CD8-positive, alpha-beta memory T cell (primary cell): Measurements from ENCODE around the gene L3MBTL1. TPM values are rescaled to one million over a fixed set of nuclear protein-coding genes. Genes with fewer than 3 reads are reported as not detected.

Source experiments
- CTCF ChIA-PET: fragments of 350-600 bp; sonication (Branson Sonifier 250); formaldehyde crosslinking; loops from one replicate; lab custom pipeline; 2021; ENCODE audit warnings: antibody characterized with exemption; lab: Charles Lee
- POLR2A ChIA-PET: fragments of 350-600 bp; sonication (Branson Sonifier 250); formaldehyde crosslinking; loops from one replicate; lab custom pipeline; 2021; ENCODE audit warnings: antibody characterized with exemption; lab: Charles Lee
- DNase-seq, 5 donors: peaks; one replicate each; pipeline versions ENCODE4 v3.0.0 to v3.0.0-alpha.2; 2020 to 2022; ENCODE audit warnings: mixed read lengths in 1 of 5
- H3K27ac ChIP-seq: one replicate; pipeline ENCODE4 v1.7.0; 2013; ENCODE audit warnings: low read depth, mild to moderate bottlenecking, low read length, moderate library complexity
- H3K27me3 ChIP-seq: 2 replicates; pipeline ENCODE4 v1.7.0; 2013; ENCODE audit warnings: low read length, mild to moderate bottlenecking; ENCODE audit not compliant: insufficient read depth, poor library complexity, severe bottlenecking
- H3K36me3 ChIP-seq: 2 replicates; pipeline ENCODE4 v1.7.0; 2013; ENCODE audit warnings: mild to moderate bottlenecking, low read length, moderate library complexity; ENCODE audit not compliant: insufficient read depth
- H3K4me1 ChIP-seq: 2 replicates; pipeline ENCODE4 v1.7.0; 2013; ENCODE audit warnings: mild to moderate bottlenecking, low read length, moderate library complexity; ENCODE audit not compliant: insufficient read depth
- H3K4me3 ChIP-seq: 2 replicates; pipeline ENCODE4 v1.7.0; 2013; ENCODE audit warnings: mild to moderate bottlenecking, low read length
- H3K9me3 ChIP-seq: 2 replicates; pipeline ENCODE4 v1.7.0; 2013; ENCODE audit warnings: mild to moderate bottlenecking, low read length
- H3K27ac Mint-ChIP-seq, 8 donors: one replicate each; pipeline ENCODE4 v1.8.0; 2020 to 2021; ENCODE audit warnings: mixed read lengths in 8 of 8, mild to moderate bottlenecking in 6 of 8, inconsistent platforms in 3 of 8, moderate library complexity in 3 of 8
- H3K27me3 Mint-ChIP-seq, 2 donors: one replicate each; pipeline ENCODE4 v1.8.0; 2020 to 2021; ENCODE audit warnings: mixed read lengths in 2 of 2, mild to moderate bottlenecking in 1 of 2, moderate library complexity in 1 of 2
- H3K36me3 Mint-ChIP-seq, 3 donors: one replicate each; pipeline ENCODE4 v1.8.0; 2020 to 2021; ENCODE audit warnings: mixed read lengths in 3 of 3, inconsistent platforms in 1 of 3, mild to moderate bottlenecking in 1 of 3
- H3K4me1 Mint-ChIP-seq, 3 donors: one replicate each; pipeline ENCODE4 v1.8.0; 2020 to 2021; ENCODE audit warnings: mixed read lengths in 3 of 3, inconsistent platforms in 1 of 3, mild to moderate bottlenecking in 1 of 3
- H3K4me3 Mint-ChIP-seq, 7 donors: one replicate each; pipeline ENCODE4 v1.8.0; 2020 to 2021; ENCODE audit warnings: mixed read lengths in 7 of 7, mild to moderate bottlenecking in 6 of 7, moderate library complexity in 4 of 7, inconsistent platforms in 2 of 7
- H3K9me3 Mint-ChIP-seq, 5 donors: one replicate each; pipeline ENCODE4 v1.8.0; 2020 to 2022; ENCODE audit warnings: mixed read lengths in 5 of 5, mild to moderate bottlenecking in 3 of 5, moderate library complexity in 2 of 5, inconsistent platforms in 1 of 5
- polyA plus RNA-seq: library from polyadenylated mRNA; unstranded; fragments of 300-500 nt; fragmentation: Illumina TruSeq; gene quantifications from one replicate; pipeline ENCODE4 v1.2.3, GENCODE V29; 2021
- total RNA-seq, 2 experiments: library from RNA; stranded (reverse); gene quantifications; one replicate each; pipeline ENCODE4 v1.2.3, GENCODE V29; 2021

Gene L3MBTL1
- 1 to 10 TPM; 4.6 to 5.2 TPM for total RNA-seq
- polyA plus RNA-seq: 1.8 TPM

DNA sequence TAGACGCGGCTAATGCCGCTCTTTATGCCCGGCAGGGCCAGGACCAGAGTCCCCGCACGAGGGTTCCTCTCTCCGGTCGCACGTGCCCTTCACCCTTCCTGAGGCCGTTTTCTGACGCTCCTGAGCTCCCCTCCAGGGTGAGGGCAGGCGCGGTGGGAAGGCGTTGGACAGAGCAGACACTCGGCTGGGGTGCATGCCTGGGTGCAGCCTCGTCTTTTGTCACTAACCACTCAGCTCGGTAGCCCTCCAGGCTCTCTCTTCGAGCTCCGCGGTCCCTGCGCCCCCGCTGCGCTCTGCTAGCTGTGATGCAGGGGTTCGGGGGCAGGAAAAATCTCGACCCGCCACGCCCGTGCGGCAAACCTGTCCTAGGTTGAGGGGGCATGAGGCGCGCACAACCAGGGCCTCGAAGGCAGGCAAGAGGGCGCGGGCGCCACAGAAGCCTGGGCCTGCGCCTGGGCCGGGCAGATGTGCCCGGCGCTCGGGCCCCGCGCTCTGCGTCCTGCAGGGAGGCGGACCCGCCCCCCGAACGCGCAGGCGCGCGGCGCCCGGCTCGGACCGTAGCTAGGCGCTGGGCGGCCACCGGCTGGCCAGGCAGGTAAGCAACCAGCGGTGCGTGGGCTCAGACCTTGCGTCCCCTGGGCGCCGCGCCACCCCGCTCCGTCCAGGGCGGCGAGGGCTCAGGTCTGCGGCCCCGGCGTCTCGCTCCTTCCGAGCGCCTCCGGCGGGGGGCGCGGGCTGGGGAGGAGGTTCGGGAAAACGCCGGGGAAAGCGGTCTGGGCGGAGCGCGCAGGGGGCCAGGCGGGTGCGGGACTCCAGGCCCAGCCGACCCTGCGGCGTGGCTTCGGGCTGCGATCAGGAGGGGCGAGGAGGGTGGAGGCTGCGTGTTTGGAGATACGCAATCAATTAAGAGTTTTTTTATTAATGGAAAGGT lies at the start of gene L3MBTL1:
Gene L3MBTL1, plus strand, starts transcription at position 548 of the 931 bp plus-strand sequence. CDS start 5,807 bp downstream, outside the sequence.
- H3K27ac Mint-ChIP-seq: peak within 1 kb of the TSS in 1 of 8 donors; percentile 27
- H3K4me1 Mint-ChIP-seq: peaks cover 0 to 10% (median 5%) of the 10 kb centered on the region in 3 donors
- DNase-seq: peak in 1 of 5 donors; percentile 12
- peaks cover 21 to 38% of the 10 kb centered on the region in 2 donors for H3K27me3 Mint-ChIP-seq
- peaks cover 4% of the 10 kb centered on the region for H3K4me1 ChIP-seq
- peak within 1 kb of the TSS; percentile 32 for H3K4me3 ChIP-seq
- H3K9me3 ChIP-seq: no peaks in the 10 kb centered on the region
- no peaks in the 10 kb centered on the region for H3K36me3 Mint-ChIP-seq
- CTCF ChIA-PET: no interaction called here
- H3K9me3 Mint-ChIP-seq: peaks cover 0 to 2% (median 0%) of the 10 kb centered on the region in 5 donors
- H3K4me3 Mint-ChIP-seq: peak within 1 kb of the TSS; percentile 40 to 76 (median 72)
- H3K27ac ChIP-seq: no peak within 1 kb of the TSS
- H3K36me3 ChIP-seq: no peaks in the 10 kb centered on the region
- POLR2A ChIA-PET: no interaction called here
- H3K27me3 ChIP-seq: peaks cover 6% of the 10 kb centered on the region

GRCh38 chr20:43458422-43458924 lies 49.0 kb upstream of the L3MBTL1 start:
- CTCF ChIA-PET: interaction anchor here (1.5 to 1.6 kb wide), 2 partner anchors 8 to 56 kb away, joined by 3 to 4 read pairs; no protein-coding TSS in a partner anchor
- peaks cover 33 to 55% (median 52%) of the 10 kb centered on the region in 3 donors for H3K4me1 Mint-ChIP-seq

GRCh38 chr20:43459022-43459942 lies 48.2 kb upstream of the L3MBTL1 start:
- no peaks in the 10 kb centered on the region for H3K9me3 Mint-ChIP-seq
- ChIA-PET CTCF (interaction anchor here (1.6 kb wide), 1 partner anchor 7 kb away, joined by 3 read pairs; no protein-coding TSS in a partner anchor), POLR2A (interaction anchor here (1.1 kb wide), 1 partner anchor 132 kb away, joined by 4 read pairs; the partner anchor contains the start of gene IFT52)
- peak overlapping the region; percentile 47 to 93 (median 82) for H3K27ac Mint-ChIP-seq
- H3K4me3 Mint-ChIP-seq: peak overlapping the region; percentile 80 to 98 (median 94)
- Histone ChIP-seq H3K4me1 (peaks cover 40% of the 10 kb centered on the region), H3K9me3 (no peaks in the 10 kb centered on the region), H3K27me3 (no peaks in the 10 kb centered on the region), H3K27ac (peak overlapping the region; percentile 99), H3K36me3 (peaks cover 50% of the 10 kb centered on the region), H3K4me3 (peak overlapping the region; percentile 23)
- peaks cover 6 to 9% of the 10 kb centered on the region in 2 donors for H3K27me3 Mint-ChIP-seq
- peaks cover 20 to 66% (median 22%) of the 10 kb centered on the region in 3 donors for H3K36me3 Mint-ChIP-seq
- peaks cover 35 to 62% (median 60%) of the 10 kb centered on the region in 3 donors for H3K4me1 Mint-ChIP-seq
- peak in 1 of 5 donors; percentile 54 for DNase-seq

More at GRCh38 chr20:43458422-43458924, 49.0 kb upstream of the L3MBTL1 start:
- Mint-ChIP-seq H3K9me3 (no peaks in the 10 kb centered on the region), H3K27me3 (peaks cover 13 to 14% of the 10 kb centered on the region in 2 donors), H3K27ac (peak overlapping the region; percentile 60 to 99 (median 84)), H3K36me3 (peaks cover 15 to 58% (median 20%) of the 10 kb centered on the region in 3 donors), H3K4me3 (peak overlapping the region; percentile 90 to 99 (median 95))
- Histone ChIP-seq H3K9me3 (no peaks in the 10 kb centered on the region), H3K27me3 (no peaks in the 10 kb centered on the region), H3K4me3 (peak overlapping the region; percentile 99), H3K27ac (peak overlapping the region; percentile 99), H3K4me1 (peaks cover 36% of the 10 kb centered on the region), H3K36me3 (peaks cover 42% of the 10 kb centered on the region)
- POLR2A ChIA-PET: interaction anchor here (1.1 to 2.4 kb wide), 3 partner anchors 13 to 132 kb away, joined by 4 to 23 read pairs (median 5); partner anchors contain the start of gene IFT52
- no peak for DNase-seq

DNA sequence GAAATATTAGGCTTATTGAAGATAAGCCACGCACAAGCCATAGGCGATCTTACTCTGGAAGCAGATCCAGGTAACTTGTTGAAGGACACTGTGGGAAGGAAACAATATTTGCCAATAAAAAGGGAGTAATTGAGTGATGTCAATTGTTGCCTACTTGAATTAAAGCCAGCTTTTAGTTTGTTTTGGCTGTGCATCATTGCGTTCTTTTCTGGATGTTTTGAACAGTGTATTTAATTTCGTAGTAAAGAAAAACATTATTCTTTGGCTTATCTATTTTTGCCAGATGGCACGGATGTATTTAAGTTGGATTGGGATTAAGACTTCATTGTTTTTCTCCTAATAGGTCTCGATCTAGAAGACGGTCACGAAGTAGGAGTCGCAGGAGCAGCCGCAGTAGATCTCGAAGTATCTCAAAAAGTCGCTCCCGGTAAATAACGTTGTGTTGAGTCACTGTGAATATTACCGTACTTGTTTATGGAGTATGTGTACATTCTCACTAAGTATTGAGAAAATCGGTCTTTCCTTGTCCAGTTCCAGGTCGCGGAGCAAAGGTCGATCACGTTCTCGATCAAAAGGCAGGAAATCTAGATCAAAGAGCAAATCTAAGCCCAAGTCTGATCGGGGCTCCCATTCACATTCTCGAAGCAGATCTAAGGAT lies 47.2 kb upstream of the L3MBTL1 start:
- peaks cover 56% of the 10 kb centered on the region for H3K36me3 ChIP-seq
- Mint-ChIP-seq H3K27me3 (peaks cover 1 to 5% of the 10 kb centered on the region in 2 donors), H3K36me3 (peaks cover 22 to 76% (median 22%) of the 10 kb centered on the region in 3 donors), H3K27ac (peak overlapping the region in 6 of 8 donors; percentile 0 to 93 (median 51)), H3K4me1 (peaks cover 37 to 67% (median 62%) of the 10 kb centered on the region in 3 donors), H3K4me3 (peak overlapping the region in 5 of 7 donors; percentile 13 to 83 (median 43)), H3K9me3 (no peaks in the 10 kb centered on the region)
- ChIA-PET CTCF (no interaction called here), POLR2A (interaction anchor here (0.7 kb wide), 1 partner anchor 11 kb away, joined by 9 read pairs; no protein-coding TSS in a partner anchor)
- H3K27me3 ChIP-seq: no peaks in the 10 kb centered on the region
- H3K9me3 ChIP-seq: no peaks in the 10 kb centered on the region
- DNase-seq: no peak
- peaks cover 40% of the 10 kb centered on the region for H3K4me1 ChIP-seq
- no peak overlapping the region for H3K27ac ChIP-seq
- H3K4me3 ChIP-seq: no peak overlapping the region

DNA sequence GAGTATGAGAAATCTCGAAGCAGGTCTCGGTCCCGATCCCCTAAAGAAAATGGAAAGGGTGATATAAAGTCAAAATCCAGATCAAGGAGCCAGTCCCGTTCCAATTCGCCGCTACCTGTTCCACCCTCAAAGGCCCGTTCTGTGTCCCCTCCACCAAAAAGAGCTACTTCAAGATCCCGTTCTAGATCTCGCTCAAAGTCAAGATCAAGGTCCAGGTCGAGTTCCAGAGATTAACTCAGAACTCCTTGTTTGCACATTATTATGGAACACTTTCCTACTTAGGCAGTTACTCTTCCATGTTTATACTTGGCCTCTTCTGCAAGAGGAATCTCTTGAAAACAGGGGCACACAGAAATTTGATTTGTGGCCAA lies 46.7 kb upstream of the L3MBTL1 start:
- CTCF ChIA-PET: interaction anchor here (0.9 kb wide), 1 partner anchor 10 kb away, joined by 3 read pairs; no protein-coding TSS in a partner anchor
- Mint-ChIP-seq H3K4me3 (peak overlapping the region in 5 of 7 donors; percentile 32 to 83 (median 43)), H3K36me3 (peaks cover 22 to 81% (median 22%) of the 10 kb centered on the region in 3 donors)

DNA sequence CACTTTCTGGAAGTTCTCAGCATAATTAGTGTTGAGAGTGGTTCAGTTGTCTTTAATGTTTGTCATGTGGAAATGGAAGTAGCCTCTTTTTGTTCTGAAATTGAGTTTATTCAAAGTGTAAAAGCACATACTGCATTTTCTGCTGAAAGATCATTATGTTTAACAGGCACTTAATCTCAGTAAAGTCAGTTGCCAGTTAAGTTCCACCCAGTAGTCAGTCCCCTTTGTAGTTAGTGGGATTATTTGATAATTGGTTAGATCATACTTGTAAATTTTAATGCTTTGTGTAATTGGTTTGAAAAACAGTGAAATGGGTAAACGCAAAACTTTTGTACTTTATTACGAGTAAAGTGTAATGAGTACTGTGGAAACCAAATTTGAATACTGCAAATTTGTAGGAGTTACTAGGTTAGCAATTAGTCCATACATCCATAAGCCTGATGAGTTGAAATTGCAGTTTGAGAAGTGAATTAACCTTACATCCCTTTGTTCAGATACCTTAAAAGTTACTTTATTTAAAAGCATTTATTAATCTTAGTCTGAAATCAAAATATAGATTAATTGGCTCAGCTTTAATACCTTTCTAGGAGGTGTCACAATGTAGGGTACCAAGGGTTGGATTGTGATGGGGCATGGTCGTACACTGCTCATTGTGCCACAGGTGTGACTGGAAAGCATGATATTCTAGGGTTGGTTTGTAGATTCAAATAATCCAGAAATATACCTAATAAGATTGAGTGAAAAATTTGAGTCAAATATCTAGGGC lies 45.4 kb upstream of the L3MBTL1 start:
- peaks cover 32 to 70% (median 61%) of the 10 kb centered on the region in 3 donors for H3K4me1 Mint-ChIP-seq
- POLR2A ChIA-PET: interaction anchor here (1.1 kb wide), 1 partner anchor 52 kb away, joined by 3 read pairs; no protein-coding TSS in a partner anchor

More for the DNA sequence above, 46.7 kb upstream of the L3MBTL1 start:
- Histone ChIP-seq H3K27me3 (no peaks in the 10 kb centered on the region), H3K9me3 (no peaks in the 10 kb centered on the region), H3K4me3 (no peak overlapping the region), H3K36me3 (peaks cover 56% of the 10 kb centered on the region), H3K4me1 (peaks cover 40% of the 10 kb centered on the region), H3K27ac (no peak overlapping the region)
- H3K4me1 Mint-ChIP-seq: peaks cover 37 to 67% (median 62%) of the 10 kb centered on the region in 3 donors
- no peak for DNase-seq
- POLR2A ChIA-PET: interaction anchor here (0.6 to 0.7 kb wide), 2 partner anchors 10 to 1379 kb away, joined by 6 to 9 read pairs; no protein-coding TSS in a partner anchor
- peak overlapping the region in 7 of 8 donors; percentile 4 to 93 (median 75) for H3K27ac Mint-ChIP-seq
- H3K9me3 Mint-ChIP-seq: no peaks in the 10 kb centered on the region
- peaks cover 0 to 5% of the 10 kb centered on the region in 2 donors for H3K27me3 Mint-ChIP-seq

More for the DNA sequence above, 45.4 kb upstream of the L3MBTL1 start:
- no peaks in the 10 kb centered on the region for H3K27me3 ChIP-seq
- no peaks in the 10 kb centered on the region for H3K9me3 ChIP-seq
- peaks cover 34% of the 10 kb centered on the region for H3K4me1 ChIP-seq
- Mint-ChIP-seq H3K9me3 (no peaks in the 10 kb centered on the region), H3K27ac (peak overlapping the region in 2 of 8 donors; percentile 61 to 93), H3K4me3 (peak overlapping the region in 1 of 7 donors; percentile 38), H3K36me3 (peaks cover 27 to 90% (median 27%) of the 10 kb centered on the region in 3 donors), H3K27me3 (peaks cover 0 to 3% of the 10 kb centered on the region in 2 donors)
- no peak for DNase-seq
- H3K27ac ChIP-seq: no peak overlapping the region
- H3K36me3 ChIP-seq: peaks cover 56% of the 10 kb centered on the region
- CTCF ChIA-PET: no interaction called here
- no peak overlapping the region for H3K4me3 ChIP-seq
